ENCODE data around the gene KIF1A.

GRCh38 chr2:240832921-240833494, 13.0 kb upstream of the KIF1A start:
- TF ChIP-seq, protein P1, sequence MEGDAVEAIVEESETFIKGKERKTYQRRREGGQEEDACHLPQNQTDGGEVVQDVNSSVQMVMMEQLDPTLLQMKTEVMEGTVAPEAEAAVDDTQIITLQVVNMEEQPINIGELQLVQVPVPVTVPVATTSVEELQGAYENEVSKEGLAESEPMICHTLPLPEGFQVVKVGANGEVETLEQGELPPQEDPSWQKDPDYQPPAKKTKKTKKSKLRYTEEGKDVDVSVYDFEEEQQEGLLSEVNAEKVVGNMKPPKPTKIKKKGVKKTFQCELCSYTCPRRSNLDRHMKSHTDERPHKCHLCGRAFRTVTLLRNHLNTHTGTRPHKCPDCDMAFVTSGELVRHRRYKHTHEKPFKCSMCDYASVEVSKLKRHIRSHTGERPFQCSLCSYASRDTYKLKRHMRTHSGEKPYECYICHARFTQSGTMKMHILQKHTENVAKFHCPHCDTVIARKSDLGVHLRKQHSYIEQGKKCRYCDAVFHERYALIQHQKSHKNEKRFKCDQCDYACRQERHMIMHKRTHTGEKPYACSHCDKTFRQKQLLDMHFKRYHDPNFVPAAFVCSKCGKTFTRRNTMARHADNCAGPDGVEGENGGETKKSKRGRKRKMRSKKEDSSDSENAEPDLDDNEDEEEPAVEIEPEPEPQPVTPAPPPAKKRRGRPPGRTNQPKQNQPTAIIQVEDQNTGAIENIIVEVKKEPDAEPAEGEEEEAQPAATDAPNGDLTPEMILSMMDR (IDR thresholded peaks at IDR 0.05; ENCODE audit: extremely low read depth in 1 of 2, insufficient read depth in 1 of 2, low read depth in 1 of 2, low read length in 2 of 2), result no peak
- TF ChIP-seq POLR2A (IDR thresholded peaks at IDR 0.05; ENCODE audit: low read depth, low read length), result no peak
- TF ChIP-seq EZH2 (IDR thresholded peaks at IDR 0.05; ENCODE audit: borderline replicate concordance, low read depth, low read length, severe bottlenecking), result no peak
- no peak for TF ChIP-seq POLR2AphosphoS5 (IDR thresholded peaks at IDR 0.05; ENCODE audit: insufficient read depth, low read depth, low read length)
- TF ChIP-seq FOS (IDR thresholded peaks at IDR 0.05; ENCODE audit: borderline replicate concordance, insufficient read depth, low read length), result no peak

Data from endothelial cell of umbilical vein (primary cell).